Left ventricle myocardium inferior (tissue), 1 donor: ENCODE measurements around the gene PDIA2. TPM values are rescaled to one million over a fixed set of nuclear protein-coding genes. Genes with fewer than 3 reads are reported as not detected.

Experiments
- DNase-seq: peaks from one replicate; pipeline ENCODE4 v3.0.0-alpha.2; 2020
- H3K27ac ChIP-seq: fragments of 200-600 bp; replicated peaks from 2 replicates; pipeline ENCODE4 v1.8.0; 2021
- H3K27me3 ChIP-seq: fragments of 200-600 bp; 2 replicates; pipeline ENCODE4 v1.8.0; 2021; ENCODE audit warnings: low read depth
- H3K36me3 ChIP-seq: fragments of 200-600 bp; 2 replicates; pipeline ENCODE4 v1.8.0; 2021
- H3K4me1 ChIP-seq: fragments of 200-600 bp; 2 replicates; pipeline ENCODE4 v1.8.0; 2021
- H3K4me3 ChIP-seq: fragments of 200-600 bp; 2 replicates; pipeline ENCODE4 v1.8.0; 2021; ENCODE audit warnings: mild to moderate bottlenecking, moderate library complexity
- H3K9me3 ChIP-seq: fragments of 200-600 bp; replicated peaks from 2 replicates; pipeline ENCODE4 v1.8.0; 2021
- CTCF ChIP-seq: fragments of 200-600 bp; IDR thresholded peaks from 2 replicates; pipeline ENCODE4 v1.8.0; 2021; ENCODE audit warnings: antibody characterized with exemption, mild to moderate bottlenecking, borderline replicate concordance
- intact Hi-C: fragments of 100-400 bp; cut with micrococcal nuclease; formaldehyde crosslinking; loops from one replicate; pipeline ENCODE4 v1.11.0; 2022
- total RNA-seq: library from RNA; stranded (reverse); fragmentation: NEBNext Ultra II Directional; extraction: Animal tissue kit (Norgen Biotek cat#: 25700); gene quantifications from one replicate; pipeline ENCODE4 v1.2.1, GENCODE V29; 2021
- donor health status: DM: no; HTN: yes; CAD: no; lungs with severe emphysema.

PDIA2 gene
- total RNA-seq, 1 donor from 2014 or later, result 1.6 TPM

DNA sequence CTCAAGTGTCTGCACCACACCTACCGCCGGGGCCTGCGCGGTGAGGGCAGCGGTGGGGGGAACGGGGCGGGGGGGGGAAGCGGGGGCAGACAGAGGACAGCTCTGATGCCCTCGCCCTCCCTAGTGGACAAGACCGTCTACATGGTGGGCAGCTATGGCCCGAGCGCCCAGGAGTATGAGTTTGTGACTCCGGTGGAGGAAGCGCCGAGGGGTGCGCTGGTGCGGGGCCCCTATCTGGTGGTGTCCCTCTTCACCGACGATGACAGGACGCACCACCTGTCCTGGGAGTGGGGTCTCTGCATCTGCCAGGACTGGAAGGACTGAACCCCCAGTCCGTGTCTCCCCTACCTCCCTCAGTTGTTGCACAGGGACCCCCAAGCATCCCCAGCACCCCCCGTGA lies 473 bp upstream of the PDIA2 start:
- peaks cover 7% of the 10 kb centered on the region for H3K36me3 ChIP-seq
- DNase-seq, result no peak
- TF ChIP-seq CTCF, result no peak
- peaks cover 22% of the 10 kb centered on the region for H3K4me1 ChIP-seq
- H3K4me3 ChIP-seq, result no peak overlapping the region
- peaks cover 20% of the 10 kb centered on the region for H3K27me3 ChIP-seq
- H3K9me3 ChIP-seq, result no peaks in the 10 kb centered on the region
- intact Hi-C loops, result no loop called here
- H3K27ac ChIP-seq, result no peak overlapping the region

- DNase-seq, result no peak
- H3K4me3 ChIP-seq, result no peak overlapping the region
- H3K27me3 ChIP-seq, result peaks cover 20% of the 10 kb centered on the region
- peaks cover 27% of the 10 kb centered on the region for H3K36me3 ChIP-seq
- intact Hi-C loops, result no loop called here
- H3K9me3 ChIP-seq, result no peaks in the 10 kb centered on the region
- peaks cover 18% of the 10 kb centered on the region for H3K4me1 ChIP-seq
- no peak for TF ChIP-seq CTCF
- H3K27ac ChIP-seq, result no peak overlapping the region
Observed at GRCh38 chr16:284204-285120, 1.5 kb downstream of the PDIA2 start.

- peaks cover 36% of the 10 kb centered on the region for H3K36me3 ChIP-seq
Observed at GRCh38 chr16:285146-286055, 2.4 kb downstream of the PDIA2 start.

GRCh38 chr16:286491-287297 lies 3.7 kb downstream of the PDIA2 start:
- Histone ChIP-seq H3K27ac (no peak overlapping the region), H3K9me3 (no peaks in the 10 kb centered on the region), H3K27me3 (peaks cover 4% of the 10 kb centered on the region), H3K36me3 (peaks cover 47% of the 10 kb centered on the region), H3K4me3 (no peak overlapping the region), H3K4me1 (no peaks in the 10 kb centered on the region)
- TF ChIP-seq CTCF, result no peak
- DNase-seq, result no peak
- intact Hi-C loops, result no loop called here

More at GRCh38 chr16:285146-286055, 2.4 kb downstream of the PDIA2 start:
- Histone ChIP-seq H3K9me3 (no peaks in the 10 kb centered on the region), H3K27ac (no peak overlapping the region), H3K4me3 (no peak overlapping the region), H3K27me3 (peaks cover 16% of the 10 kb centered on the region), H3K4me1 (peaks cover 11% of the 10 kb centered on the region)
- no peak for DNase-seq
- no peak for TF ChIP-seq CTCF
- intact Hi-C loops, result no loop called here

- Histone ChIP-seq H3K27ac (no peak overlapping the region), H3K4me1 (no peaks in the 10 kb centered on the region), H3K36me3 (peaks cover 53% of the 10 kb centered on the region), H3K27me3 (no peaks in the 10 kb centered on the region), H3K9me3 (no peaks in the 10 kb centered on the region), H3K4me3 (no peak overlapping the region)
- DNase-seq, result no peak
- intact Hi-C loops, result no loop called here
- no peak for TF ChIP-seq CTCF
Observed at GRCh38 chr16:287298-287811, 4.4 kb downstream of the PDIA2 start.
